Measurements from ENCODE around the gene NXPE2. TPM values are rescaled to one million over a fixed set of nuclear protein-coding genes. Genes with fewer than 3 reads are reported as not detected.

NXPE2 gene
- polyA plus RNA-seq, 1 experiment, result 0.04 TPM

GRCh38 chr11:114738954-114739353 is 60.6 kb downstream of the NXPE2 start:
- Histone ChIP-seq H3K36me3 (ENCODE audit: control insufficient read depth, insufficient read depth, low read length) (no peaks in the 10 kb centered on the region), H3K27me3 (ENCODE audit: control insufficient read depth, insufficient read depth, low read length) (no peaks in the 10 kb centered on the region), H3K4me3 (ENCODE audit: low read depth, low read length) (no peak overlapping the region)
- POLR2A ChIA-PET, result no interaction called here
- DNase-seq (ENCODE audit: low read depth), result no peak
- peak; percentile 81 for TF ChIP-seq CTCF (IDR thresholded peaks at IDR 0.05; ENCODE audit: insufficient read depth, low read depth, low read length)
- CTCF ChIA-PET, result interaction anchor here (0.7 to 1.6 kb wide), 7 partner anchors 8 to 1952 kb away, joined by 3 to 4 read pairs (median 4); no protein-coding TSS in a partner anchor

GRCh38 chr11:114745150-114745671 is 66.9 kb downstream of the NXPE2 start:
- H3K36me3 ChIP-seq (ENCODE audit: control insufficient read depth, insufficient read depth, low read length), result no peaks in the 10 kb centered on the region
- CTCF ChIA-PET, result no interaction called here

GRCh38 chr11:114746013-114746412 is 67.7 kb downstream of the NXPE2 start:
- CTCF ChIA-PET, result no interaction called here
- POLR2A ChIA-PET, result no interaction called here
- Histone ChIP-seq H3K27me3 (ENCODE audit: control insufficient read depth, insufficient read depth, low read length) (no peaks in the 10 kb centered on the region), H3K36me3 (ENCODE audit: control insufficient read depth, insufficient read depth, low read length) (no peaks in the 10 kb centered on the region), H3K4me3 (ENCODE audit: low read depth, low read length) (no peak overlapping the region)
- no peak for TF ChIP-seq CTCF (IDR thresholded peaks at IDR 0.05; ENCODE audit: insufficient read depth, low read depth, low read length)
- DNase-seq (ENCODE audit: low read depth), result no peak

More at GRCh38 chr11:114745150-114745671, 66.9 kb downstream of the NXPE2 start:
- no peak for TF ChIP-seq CTCF (IDR thresholded peaks at IDR 0.05; ENCODE audit: insufficient read depth, low read depth, low read length)
- no peak overlapping the region for H3K4me3 ChIP-seq (ENCODE audit: low read depth, low read length)
- no peaks in the 10 kb centered on the region for H3K27me3 ChIP-seq (ENCODE audit: control insufficient read depth, insufficient read depth, low read length)
- POLR2A ChIA-PET, result no interaction called here
- DNase-seq (ENCODE audit: low read depth), result no peak

Other genes starting within 250 kb of the NXPE2 start
- 266 and 420 TPM in 2 replicates for gene REXO2, start 239.1 kb upstream of the NXPE2 start, polyA plus RNA-seq (2011; rRNA removed)
- gene NXPE1, start 118.6 kb upstream of the NXPE2 start, polyA plus RNA-seq (2011; rRNA removed), result not detected in 2 replicates
- not detected in 2 replicates for gene NXPE4, start 82.7 kb upstream of the NXPE2 start, polyA plus RNA-seq (2011; rRNA removed)